Liver (tissue), 9 donors: ENCODE results near the gene ATP2C1. TPM values are rescaled to one million over a fixed set of nuclear protein-coding genes. Genes with fewer than 3 reads are reported as not detected.

Experiments used
- DNase-seq: peaks from one replicate; pipeline ENCODE4 v3.0.0-alpha.2; 2017; ENCODE audit warnings: low spot score
- H3K27ac ChIP-seq, 2 donors: one replicate each; pipeline ENCODE4 v1.7.0; 2013; ENCODE audit warnings: inconsistent platforms in 2 of 2, low read length in 2 of 2, control low read depth in 1 of 2, low read depth in 1 of 2, mild to moderate bottlenecking in 1 of 2
- H3K27me3 ChIP-seq, 4 donors: one replicate each; pipeline versions ENCODE4 v1.6.1 to v1.7.0; 2013; ENCODE audit warnings: low read length in 3 of 4, inconsistent platforms in 1 of 4, mild to moderate bottlenecking in 1 of 4, moderate library complexity in 1 of 4; ENCODE audit not compliant: control insufficient read depth in 4 of 4, insufficient read depth in 4 of 4
- H3K36me3 ChIP-seq, 4 donors: one replicate each; pipeline versions ENCODE4 v1.6.1 to v1.7.0; 2013; ENCODE audit warnings: low read length in 3 of 4, mild to moderate bottlenecking in 3 of 4, low read depth in 1 of 4, moderate library complexity in 1 of 4; ENCODE audit not compliant: control insufficient read depth in 4 of 4, insufficient read depth in 3 of 4
- H3K4me1 ChIP-seq, 4 donors: one replicate each; pipeline versions ENCODE4 v1.6.1 to v1.7.0; 2013; ENCODE audit warnings: low read length in 3 of 4, mild to moderate bottlenecking in 3 of 4, moderate library complexity in 1 of 4; ENCODE audit not compliant: control insufficient read depth in 4 of 4, insufficient read depth in 4 of 4
- H3K4me3 ChIP-seq, 3 donors: one replicate each; pipeline versions ENCODE4 v1.6.1 to v1.7.0; 2013; ENCODE audit warnings: low read length in 3 of 3, control low read depth in 1 of 3, low read depth in 1 of 3, mild to moderate bottlenecking in 1 of 3
- H3K9ac ChIP-seq, 2 donors: one replicate each; pipeline ENCODE4 v1.7.0; 2013; ENCODE audit warnings: low read length in 2 of 2, mild to moderate bottlenecking in 2 of 2, moderate library complexity in 2 of 2, control low read depth in 1 of 2, low read depth in 1 of 2
- H3K9me3 ChIP-seq, 4 donors: one replicate each; pipeline versions ENCODE4 v1.6.1 to v1.7.0; 2013; ENCODE audit warnings: low read length in 3 of 4; ENCODE audit not compliant: control insufficient read depth in 4 of 4
- EGR1 ChIP-seq, 2 donors: IDR thresholded peaks; 2 replicates each; pipeline ENCODE4 v1.6.1; 2016 to 2018; ENCODE audit warnings: antibody characterized with exemption in 2 of 2, low read depth in 2 of 2
- FOXA1 ChIP-seq: IDR thresholded peaks from 2 replicates; pipeline ENCODE4 v1.6.1; 2016; ENCODE audit warnings: antibody characterized with exemption
- FOXA2 ChIP-seq: IDR thresholded peaks from 2 replicates; pipeline ENCODE4 v1.6.1; 2016; ENCODE audit warnings: antibody characterized with exemption
- GABPA ChIP-seq, 2 donors: IDR thresholded peaks in 1 of 2; conservative IDR thresholded peaks in 1 of 2; 2 replicates each; pipeline ENCODE4 v1.6.1; 2016; ENCODE audit warnings: antibody characterized with exemption in 2 of 2, mild to moderate bottlenecking in 1 of 2, moderate library complexity in 1 of 2
- HNF4A ChIP-seq, 2 donors: conservative IDR thresholded peaks; 2 replicates each; pipeline ENCODE4 v1.6.1; 2016; ENCODE audit warnings: antibody characterized with exemption in 2 of 2, mild to moderate bottlenecking in 2 of 2
- HNF4G ChIP-seq: IDR thresholded peaks from 2 replicates; pipeline ENCODE4 v1.6.1; 2016; ENCODE audit warnings: antibody characterized with exemption
- JUND ChIP-seq, 2 donors: IDR thresholded peaks; 2 replicates each; pipeline ENCODE4 v1.6.1; 2016; ENCODE audit warnings: antibody characterized with exemption in 2 of 2
- NR2F2 ChIP-seq: IDR thresholded peaks from 2 replicates; pipeline ENCODE4 v1.6.1; 2016; ENCODE audit warnings: antibody characterized with exemption
- RAD21 ChIP-seq, 2 donors: IDR thresholded peaks; 2 replicates each; pipeline ENCODE4 v1.6.1; 2016; ENCODE audit warnings: antibody characterized with exemption in 2 of 2, mild to moderate bottlenecking in 2 of 2
- SP1 ChIP-seq: IDR thresholded peaks from 2 replicates; pipeline ENCODE4 v1.6.1; 2018; ENCODE audit warnings: antibody characterized with exemption, mild to moderate bottlenecking
- TAF1 ChIP-seq: conservative IDR thresholded peaks from 2 replicates; pipeline ENCODE4 v1.6.1; 2016; ENCODE audit warnings: antibody characterized with exemption, mild to moderate bottlenecking
- YY1 ChIP-seq: IDR thresholded peaks from 2 replicates; pipeline ENCODE4 v1.6.1; 2016; ENCODE audit warnings: antibody characterized with exemption, mild to moderate bottlenecking
- WGBS: extraction: QIAGEN DNeasy Blood & Tissue Kit; methylation state at CpG from one replicate; pipeline ENCODE4 v1.1.7; 2013; 5-methylcytosine and 5-hydroxymethylcytosine counted together
- polyA plus RNA-seq, 2 donors: library from polyadenylated mRNA; stranded (reverse) in 1 of 2; unstranded in 1 of 2; fragments of 200-250 nt in 1 of 2; fragments of >200 nt in 1 of 2; fragmentation: Nextera tagmentation in 1 of 2; extraction: Ambion mirVana in 1 of 2; gene quantifications; one replicate each; pipeline versions ENCODE4 v1.2.1 to v1.2.3, GENCODE V29; 2013 to 2015
- total RNA-seq, 2 donors: library from RNA; depleted of rRNA; stranded (reverse); fragments of >200 nt; gene quantifications; one replicate each; pipeline ENCODE4 v1.2.3, GENCODE V29; 2014
- TF ChIP-seq, protein P1 (sequence below): IDR thresholded peaks from 2 replicates; pipeline ENCODE4 v1.6.1; 2016; ENCODE audit warnings: antibody characterized with exemption
- TF ChIP-seq, protein P2 (sequence below): fragments of 150-350 bp; IDR thresholded peaks from 2 replicates; pipeline ENCODE4 v1.5.1; 2017; ENCODE audit warnings: improper control_type of control experiment, low read depth, low read length; ENCODE audit not compliant: missing input control
- TF ChIP-seq, protein P3 (sequence below): IDR thresholded peaks from 2 replicates; pipeline ENCODE4 v1.6.1; 2016; ENCODE audit warnings: antibody characterized with exemption
- TF ChIP-seq, protein P4 (sequence below): IDR thresholded peaks from 2 replicates; pipeline ENCODE4 v1.6.1; 2016; ENCODE audit warnings: antibody characterized with exemption, mild to moderate bottlenecking
- donor health status: healthy.
- donor health status: healthy.
- donor health status: healthy.
- donor health status: healthy.
- donor health status: healthy.

ATP2C1 gene
- total and polyA plus RNA-seq, 4 donors = 10.5 to 45.1 (median 25.2) TPM

DNA sequence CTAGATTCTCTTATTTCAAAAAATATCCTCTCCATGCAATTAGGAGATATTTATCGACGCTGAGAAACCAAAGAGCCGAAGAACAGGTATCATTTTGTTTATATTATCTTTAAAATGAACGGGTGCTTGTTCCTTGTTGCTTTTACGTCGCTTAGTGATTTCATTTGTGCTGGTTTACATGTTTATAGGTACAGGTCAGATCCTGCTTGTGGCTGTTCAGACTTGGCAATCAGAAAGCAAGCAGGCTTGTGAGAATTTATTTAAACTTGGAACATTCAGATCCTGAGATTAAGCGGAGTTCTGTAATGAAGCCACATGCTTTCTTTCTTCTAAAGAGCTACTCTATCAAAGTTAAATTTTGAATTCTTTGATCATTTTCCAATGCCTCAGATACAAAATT is 43.0 kb upstream of the ATP2C1 start:
- 69% methylated on average over 7 of the region's 7 CpGs for WGBS
- Histone ChIP-seq H3K36me3 (no peaks in the 10 kb centered on the region), H3K4me3 (no peak overlapping the region), H3K4me1 (no peaks in the 10 kb centered on the region), H3K27ac (no peak overlapping the region), H3K27me3 (no peaks in the 10 kb centered on the region), H3K9me3 (no peaks in the 10 kb centered on the region), H3K9ac (no peak overlapping the region)
- DNase-seq = no peak
- TF ChIP-seq, protein P1, sequence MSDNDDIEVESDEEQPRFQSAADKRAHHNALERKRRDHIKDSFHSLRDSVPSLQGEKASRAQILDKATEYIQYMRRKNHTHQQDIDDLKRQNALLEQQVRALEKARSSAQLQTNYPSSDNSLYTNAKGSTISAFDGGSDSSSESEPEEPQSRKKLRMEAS = no peak
- no peak for TF ChIP-seq HNF4A (conservative IDR thresholded peaks at IDR 0.05)
- no peak for TF ChIP-seq NR2F2
- TF ChIP-seq HNF4G = no peak
- no peak for TF ChIP-seq YY1
- no peak for TF ChIP-seq FOXA1
- no peak for TF ChIP-seq TAF1
- TF ChIP-seq SP1 = no peak
- TF ChIP-seq, protein P2, sequence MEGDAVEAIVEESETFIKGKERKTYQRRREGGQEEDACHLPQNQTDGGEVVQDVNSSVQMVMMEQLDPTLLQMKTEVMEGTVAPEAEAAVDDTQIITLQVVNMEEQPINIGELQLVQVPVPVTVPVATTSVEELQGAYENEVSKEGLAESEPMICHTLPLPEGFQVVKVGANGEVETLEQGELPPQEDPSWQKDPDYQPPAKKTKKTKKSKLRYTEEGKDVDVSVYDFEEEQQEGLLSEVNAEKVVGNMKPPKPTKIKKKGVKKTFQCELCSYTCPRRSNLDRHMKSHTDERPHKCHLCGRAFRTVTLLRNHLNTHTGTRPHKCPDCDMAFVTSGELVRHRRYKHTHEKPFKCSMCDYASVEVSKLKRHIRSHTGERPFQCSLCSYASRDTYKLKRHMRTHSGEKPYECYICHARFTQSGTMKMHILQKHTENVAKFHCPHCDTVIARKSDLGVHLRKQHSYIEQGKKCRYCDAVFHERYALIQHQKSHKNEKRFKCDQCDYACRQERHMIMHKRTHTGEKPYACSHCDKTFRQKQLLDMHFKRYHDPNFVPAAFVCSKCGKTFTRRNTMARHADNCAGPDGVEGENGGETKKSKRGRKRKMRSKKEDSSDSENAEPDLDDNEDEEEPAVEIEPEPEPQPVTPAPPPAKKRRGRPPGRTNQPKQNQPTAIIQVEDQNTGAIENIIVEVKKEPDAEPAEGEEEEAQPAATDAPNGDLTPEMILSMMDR = no peak
- TF ChIP-seq JUND (IDR thresholded peaks at IDR 0.05) = no peak
- TF ChIP-seq, protein P3, sequence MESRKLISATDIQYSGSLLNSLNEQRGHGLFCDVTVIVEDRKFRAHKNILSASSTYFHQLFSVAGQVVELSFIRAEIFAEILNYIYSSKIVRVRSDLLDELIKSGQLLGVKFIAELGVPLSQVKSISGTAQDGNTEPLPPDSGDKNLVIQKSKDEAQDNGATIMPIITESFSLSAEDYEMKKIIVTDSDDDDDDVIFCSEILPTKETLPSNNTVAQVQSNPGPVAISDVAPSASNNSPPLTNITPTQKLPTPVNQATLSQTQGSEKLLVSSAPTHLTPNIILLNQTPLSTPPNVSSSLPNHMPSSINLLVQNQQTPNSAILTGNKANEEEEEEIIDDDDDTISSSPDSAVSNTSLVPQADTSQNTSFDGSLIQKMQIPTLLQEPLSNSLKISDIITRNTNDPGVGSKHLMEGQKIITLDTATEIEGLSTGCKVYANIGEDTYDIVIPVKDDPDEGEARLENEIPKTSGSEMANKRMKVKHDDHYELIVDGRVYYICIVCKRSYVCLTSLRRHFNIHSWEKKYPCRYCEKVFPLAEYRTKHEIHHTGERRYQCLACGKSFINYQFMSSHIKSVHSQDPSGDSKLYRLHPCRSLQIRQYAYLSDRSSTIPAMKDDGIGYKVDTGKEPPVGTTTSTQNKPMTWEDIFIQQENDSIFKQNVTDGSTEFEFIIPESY = no peak
- no peak for TF ChIP-seq FOXA2
- no peak for TF ChIP-seq RAD21 (IDR thresholded peaks at IDR 0.05)
- TF ChIP-seq, protein P4, sequence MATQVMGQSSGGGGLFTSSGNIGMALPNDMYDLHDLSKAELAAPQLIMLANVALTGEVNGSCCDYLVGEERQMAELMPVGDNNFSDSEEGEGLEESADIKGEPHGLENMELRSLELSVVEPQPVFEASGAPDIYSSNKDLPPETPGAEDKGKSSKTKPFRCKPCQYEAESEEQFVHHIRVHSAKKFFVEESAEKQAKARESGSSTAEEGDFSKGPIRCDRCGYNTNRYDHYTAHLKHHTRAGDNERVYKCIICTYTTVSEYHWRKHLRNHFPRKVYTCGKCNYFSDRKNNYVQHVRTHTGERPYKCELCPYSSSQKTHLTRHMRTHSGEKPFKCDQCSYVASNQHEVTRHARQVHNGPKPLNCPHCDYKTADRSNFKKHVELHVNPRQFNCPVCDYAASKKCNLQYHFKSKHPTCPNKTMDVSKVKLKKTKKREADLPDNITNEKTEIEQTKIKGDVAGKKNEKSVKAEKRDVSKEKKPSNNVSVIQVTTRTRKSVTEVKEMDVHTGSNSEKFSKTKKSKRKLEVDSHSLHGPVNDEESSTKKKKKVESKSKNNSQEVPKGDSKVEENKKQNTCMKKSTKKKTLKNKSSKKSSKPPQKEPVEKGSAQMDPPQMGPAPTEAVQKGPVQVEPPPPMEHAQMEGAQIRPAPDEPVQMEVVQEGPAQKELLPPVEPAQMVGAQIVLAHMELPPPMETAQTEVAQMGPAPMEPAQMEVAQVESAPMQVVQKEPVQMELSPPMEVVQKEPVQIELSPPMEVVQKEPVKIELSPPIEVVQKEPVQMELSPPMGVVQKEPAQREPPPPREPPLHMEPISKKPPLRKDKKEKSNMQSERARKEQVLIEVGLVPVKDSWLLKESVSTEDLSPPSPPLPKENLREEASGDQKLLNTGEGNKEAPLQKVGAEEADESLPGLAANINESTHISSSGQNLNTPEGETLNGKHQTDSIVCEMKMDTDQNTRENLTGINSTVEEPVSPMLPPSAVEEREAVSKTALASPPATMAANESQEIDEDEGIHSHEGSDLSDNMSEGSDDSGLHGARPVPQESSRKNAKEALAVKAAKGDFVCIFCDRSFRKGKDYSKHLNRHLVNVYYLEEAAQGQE = no peak

DNA sequence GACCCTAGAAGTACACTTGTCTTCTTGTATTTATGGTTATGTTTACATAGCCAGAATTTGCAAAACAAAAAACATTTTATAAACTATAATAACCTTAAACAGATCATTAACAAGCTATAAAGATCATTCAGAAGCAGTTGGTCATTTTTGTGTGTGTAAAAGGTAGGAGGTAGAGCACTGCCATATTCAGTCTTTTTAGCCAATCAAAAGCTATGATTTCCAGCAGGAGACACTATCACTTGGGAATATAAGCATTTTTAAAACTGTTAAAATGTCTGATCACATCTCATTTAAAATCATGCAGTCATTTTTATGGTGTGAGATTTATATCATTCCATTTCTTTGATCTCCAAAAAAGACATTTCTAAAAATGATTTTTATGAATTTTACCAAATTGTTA is 42.6 kb upstream of the ATP2C1 start:
- no peak overlapping the region for H3K27ac ChIP-seq
- no peaks in the 10 kb centered on the region for H3K9me3 ChIP-seq
- no peaks in the 10 kb centered on the region for H3K27me3 ChIP-seq
- no peak for DNase-seq
- no peaks in the 10 kb centered on the region for H3K36me3 ChIP-seq
- no peak for TF ChIP-seq GABPA (IDR thresholded peaks at IDR 0.05 in 1 of 2, conservative IDR thresholded peaks at IDR 0.05 in 1 of 2)
- no peak for TF ChIP-seq EGR1 (IDR thresholded peaks at IDR 0.05; ENCODE audit: low read depth in 2 of 2)
- TF ChIP-seq, protein P4 = no peak
- no peak for TF ChIP-seq FOXA1
- no peak for TF ChIP-seq SP1
- no peak for TF ChIP-seq FOXA2
- TF ChIP-seq RAD21 (IDR thresholded peaks at IDR 0.05) = no peak
- no peak overlapping the region for H3K4me3 ChIP-seq
- H3K9ac ChIP-seq = no peak overlapping the region
- no peaks in the 10 kb centered on the region for H3K4me1 ChIP-seq
